ENCODE data around the gene ADRA1B.

The ADRA1B gene

GRCh38 chr5:159902444-159903121 lies 13.7 kb upstream of the ADRA1B start:
- DNase-seq: no peak

DNA sequence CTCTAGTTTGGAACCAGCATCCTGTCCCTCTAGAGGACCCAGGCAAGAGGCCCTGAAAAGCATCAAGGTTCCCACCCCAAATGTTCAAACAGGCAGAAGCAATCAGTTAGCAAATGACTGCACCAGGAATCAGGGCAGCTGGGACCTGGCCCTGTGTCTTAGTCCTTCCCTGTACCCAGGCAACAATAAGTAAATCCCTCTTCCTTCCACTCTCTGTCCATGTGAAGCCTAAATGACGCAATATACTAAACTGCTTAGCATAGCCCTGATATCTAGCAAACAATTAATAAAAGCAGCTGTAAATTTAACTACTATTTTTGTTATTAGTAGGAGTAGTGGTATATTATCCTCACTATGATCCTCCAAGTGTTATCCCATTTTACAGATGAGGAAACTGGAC lies 13.2 kb upstream of the ADRA1B start:
- DNase-seq: no peak

DNA sequence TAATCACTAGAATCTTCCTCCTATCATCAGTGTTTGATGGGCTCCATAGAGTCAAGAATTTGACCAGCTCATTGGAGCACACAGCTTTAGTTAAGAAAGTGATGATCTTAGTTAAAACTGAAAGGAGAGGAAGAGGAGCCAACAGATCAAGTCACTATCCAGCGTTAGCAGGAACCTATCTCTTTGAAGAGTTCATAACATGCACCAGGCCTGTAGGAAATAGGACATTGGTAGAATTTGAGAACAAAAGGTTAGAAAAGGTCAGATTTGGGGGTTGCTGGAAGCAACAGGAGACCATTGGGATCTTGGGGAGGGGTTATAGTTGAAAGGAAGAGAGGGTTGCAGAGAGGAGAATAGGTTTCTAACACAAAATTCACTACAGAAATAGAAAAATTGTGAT lies 11.4 kb upstream of the ADRA1B start:
- DNase-seq: no peak

GRCh38 chr5:159905496-159905895 lies 10.8 kb upstream of the ADRA1B start:
- DNase-seq: no peak

DNA sequence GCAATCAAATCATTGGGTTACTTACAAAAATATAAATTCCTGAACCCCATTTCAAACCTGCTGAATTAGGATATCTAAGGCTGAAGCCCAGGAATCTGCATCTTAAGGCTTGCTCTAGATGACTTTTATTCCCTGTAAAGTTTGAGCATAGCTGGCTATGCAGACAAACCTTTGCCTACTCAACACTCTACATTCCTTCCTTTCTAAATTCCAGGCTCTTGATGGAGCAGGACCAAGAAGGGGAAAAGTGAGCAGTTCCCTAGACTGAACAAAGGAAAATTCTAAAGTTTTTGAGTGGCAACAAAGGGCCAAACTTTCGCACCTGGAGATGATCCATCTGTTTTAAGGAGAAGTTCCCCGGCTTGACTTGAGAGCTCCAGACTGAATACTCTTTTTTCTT lies 9.8 kb upstream of the ADRA1B start:
- no peak for DNase-seq

DNA sequence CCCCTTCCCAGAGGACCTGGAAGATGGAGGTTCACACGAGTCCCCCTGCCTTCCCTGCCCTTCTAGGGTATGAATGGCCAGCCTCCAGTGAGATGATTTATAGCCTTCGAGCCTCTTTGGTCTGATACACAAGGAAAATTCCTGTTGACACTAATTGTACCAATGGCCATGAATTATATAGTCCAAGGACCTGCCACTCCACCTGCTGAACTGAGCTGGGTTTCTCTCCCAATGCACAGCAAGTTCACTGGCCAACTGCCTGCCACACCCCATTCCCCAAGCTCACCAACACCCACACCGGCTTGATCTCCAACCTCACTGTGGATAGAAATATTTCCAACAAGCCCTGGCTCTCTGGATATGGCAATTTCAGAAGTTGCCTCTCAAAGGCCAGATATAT lies 9.3 kb upstream of the ADRA1B start:
- DNase-seq: no peak

DNA sequence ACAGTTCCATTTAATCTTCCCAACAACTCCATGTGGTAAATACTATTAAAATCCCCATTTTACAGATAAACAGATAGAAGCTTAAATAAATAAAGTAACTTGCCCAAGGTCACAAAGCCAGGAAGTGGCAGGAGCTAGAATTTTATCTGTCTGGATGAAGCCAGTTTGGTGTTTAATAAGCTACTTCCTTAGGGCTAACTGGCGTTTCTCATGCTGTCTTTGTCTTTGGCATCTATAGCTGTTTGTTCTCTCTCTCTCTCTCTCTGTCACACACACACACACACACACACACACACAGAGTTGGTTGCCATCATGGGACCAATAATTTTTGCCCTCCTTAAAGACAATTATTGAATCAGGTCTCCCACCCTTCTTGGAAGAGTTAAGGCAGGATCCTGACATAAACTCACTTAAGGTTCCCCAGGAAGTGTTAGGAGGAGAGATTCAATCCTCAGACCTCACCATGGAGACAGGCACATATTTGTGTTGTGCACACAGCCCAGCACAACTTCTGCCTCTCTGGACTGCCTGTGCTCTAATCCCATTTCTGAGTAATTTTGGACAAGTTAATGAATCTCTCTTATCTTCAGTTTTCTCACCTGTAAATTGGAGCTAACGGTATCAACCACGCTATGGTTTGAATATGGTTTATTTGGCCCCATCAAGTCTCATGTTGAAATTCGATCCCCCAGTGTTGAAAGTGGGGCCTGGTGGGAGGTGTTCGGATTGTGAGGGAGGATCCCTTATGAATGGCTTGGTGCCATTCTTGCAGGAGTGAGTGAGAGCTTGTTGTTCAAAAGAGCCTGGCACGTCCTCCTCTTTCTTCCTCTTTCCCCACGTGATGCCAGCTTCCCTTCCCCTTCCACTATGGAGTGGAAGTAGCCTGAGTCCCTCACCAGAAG lies 8.3 kb upstream of the ADRA1B start:
- no peak for DNase-seq

- DNase-seq: no peak
Observed at GRCh38 chr5:159908591-159908940, 7.7 kb upstream of the ADRA1B start.

DNA sequence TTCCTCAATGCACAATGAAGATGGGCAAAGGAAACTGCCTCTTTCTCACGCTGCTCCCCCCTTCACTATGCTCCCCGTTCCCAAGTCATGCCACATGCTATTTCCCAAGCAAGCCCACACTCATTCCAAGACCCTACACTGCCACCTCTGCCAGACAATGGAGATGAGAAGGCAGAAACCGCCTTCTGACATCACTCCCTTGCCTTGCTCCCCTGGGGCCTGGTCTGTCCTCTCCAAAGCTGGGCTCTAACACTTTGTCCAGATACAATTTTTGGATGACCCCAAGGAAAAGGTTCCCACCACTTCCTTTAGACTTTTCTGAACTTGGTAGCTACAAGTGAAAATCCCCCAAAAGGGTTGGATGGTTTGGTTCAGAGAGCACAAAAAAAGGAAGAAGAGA lies 7.2 kb upstream of the ADRA1B start:
- no peak for DNase-seq

DNA sequence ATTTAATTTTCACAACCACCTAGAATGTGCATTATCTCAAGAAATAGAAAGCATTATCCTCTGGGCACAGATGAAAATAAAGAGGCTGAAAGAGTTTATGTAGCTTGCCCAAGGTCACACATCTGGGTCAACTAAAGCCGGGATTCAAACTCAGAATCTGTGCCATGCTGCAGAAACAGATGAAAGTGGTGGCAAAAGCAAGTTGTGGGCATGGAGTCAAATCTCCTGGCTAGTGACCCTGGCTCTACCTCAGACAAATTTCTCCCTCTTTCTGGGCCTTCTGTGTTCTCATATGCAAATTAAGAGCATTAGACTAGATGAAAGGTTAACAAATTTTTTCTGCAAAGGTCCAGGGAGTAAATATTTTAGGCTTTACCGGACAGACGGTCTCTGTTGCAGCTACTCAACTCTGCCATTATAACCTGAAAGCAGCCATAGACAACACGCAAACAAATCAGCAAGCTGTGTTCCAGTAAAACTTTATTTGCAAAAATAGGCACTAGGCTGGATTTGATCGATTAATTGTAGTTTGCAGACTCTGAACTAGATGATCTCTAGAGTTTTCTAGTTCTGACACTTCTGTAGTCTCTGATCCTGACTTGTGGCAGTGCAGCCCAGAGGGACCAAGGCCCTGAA lies 6.0 kb upstream of the ADRA1B start:
- no peak for DNase-seq

DNA sequence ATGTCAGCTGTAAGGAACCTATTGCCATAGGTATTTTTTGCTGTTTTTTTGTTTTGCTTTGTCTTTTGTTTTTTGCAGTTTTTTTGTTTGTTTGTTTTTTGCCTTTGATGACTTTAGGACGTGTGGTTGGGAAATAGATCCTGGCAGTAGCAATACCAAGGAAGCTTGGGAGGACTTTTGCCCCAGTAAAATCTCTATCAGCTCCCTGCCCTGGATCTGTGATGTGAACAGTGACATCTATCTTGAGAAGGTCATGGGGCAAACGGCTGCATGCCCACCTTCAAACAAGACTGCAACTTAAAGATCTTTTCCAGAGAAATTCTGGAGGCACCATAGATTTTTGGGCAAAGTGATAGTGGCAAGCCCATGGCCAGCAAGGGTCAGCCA lies 5.4 kb upstream of the ADRA1B start:
- DNase-seq: no peak

DNA sequence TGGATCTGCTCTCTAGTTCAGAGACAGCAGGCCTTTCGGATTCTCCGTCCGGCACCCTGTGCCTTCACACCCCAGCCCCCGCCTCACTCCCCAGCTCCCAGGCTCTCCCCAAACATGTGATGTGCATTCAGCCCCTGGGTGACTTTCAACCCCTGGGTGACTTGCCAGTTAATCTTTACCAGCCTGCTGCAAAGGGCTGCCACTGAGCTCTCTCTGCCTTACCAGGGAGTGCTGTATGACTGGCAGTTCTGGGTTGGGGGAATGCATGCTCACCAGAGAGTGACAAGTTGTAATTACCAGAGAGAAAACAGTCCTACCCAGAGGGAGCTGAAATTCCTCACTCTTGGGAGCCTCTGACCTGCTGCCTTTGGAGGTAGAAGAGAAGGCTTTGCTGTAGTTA lies 4.9 kb upstream of the ADRA1B start:
- no peak for DNase-seq

DNA sequence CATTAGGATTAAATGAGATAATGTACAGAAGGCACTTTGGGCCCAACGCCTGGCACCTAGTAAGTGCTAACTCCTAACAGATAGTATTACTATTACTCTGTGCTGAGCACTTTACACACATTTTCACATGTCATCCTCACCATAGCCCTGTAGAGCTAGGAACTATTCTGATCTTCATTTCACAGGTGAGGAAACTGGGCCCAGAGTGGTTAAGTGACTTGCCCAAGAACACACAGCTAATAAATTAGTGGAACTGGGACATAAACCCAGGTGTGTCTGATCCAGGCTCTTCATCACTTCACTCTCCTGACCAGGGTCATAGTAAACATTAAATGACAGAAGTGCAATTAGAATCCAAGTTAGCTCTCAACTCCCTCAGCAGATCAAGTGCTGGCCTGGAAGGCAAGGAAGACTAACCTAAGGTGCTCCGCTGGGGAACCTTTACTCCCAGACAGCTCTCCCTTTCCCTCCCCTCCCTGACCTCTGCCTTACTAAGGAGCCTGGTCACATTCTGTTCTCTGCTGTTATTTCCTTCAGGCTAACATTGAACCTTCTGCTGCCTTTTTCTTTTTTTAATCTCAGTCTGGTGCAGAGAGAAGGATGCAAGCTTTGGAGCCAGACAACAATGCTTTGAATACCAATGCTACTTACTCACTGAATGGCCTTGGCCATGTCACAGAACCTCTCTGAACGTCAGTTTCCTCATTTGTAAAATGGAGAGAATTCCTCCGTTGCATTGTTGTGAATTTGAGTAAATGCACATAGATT lies 4.1 kb upstream of the ADRA1B start:
- no peak for DNase-seq

DNA sequence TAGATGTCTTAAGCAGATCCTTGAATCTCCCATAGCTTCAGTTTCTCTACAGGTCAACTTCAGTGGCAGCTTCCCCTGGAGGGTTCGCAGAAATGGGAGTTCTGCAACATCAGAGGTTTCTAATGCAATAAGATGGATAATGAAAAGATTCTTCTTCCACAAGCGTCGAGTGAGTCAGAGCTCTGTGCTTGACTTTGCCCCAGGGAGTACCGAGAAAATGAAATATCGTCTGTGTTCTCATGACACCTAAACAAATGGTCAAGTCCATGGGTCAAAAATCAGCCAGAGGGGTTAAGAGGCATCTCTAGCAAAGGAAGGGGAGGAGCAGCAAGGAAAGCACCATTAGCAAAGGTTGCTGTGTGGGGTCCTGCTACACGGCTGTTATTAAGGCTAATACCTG lies 3.2 kb upstream of the ADRA1B start:
- DNase-seq: no peak

- no peak for DNase-seq
Observed at GRCh38 chr5:159913501-159913900, 2.8 kb upstream of the ADRA1B start.

- DNase-seq: no peak
Observed at GRCh38 chr5:159916841-159917761, 819 bp downstream of the ADRA1B start.

DNA sequence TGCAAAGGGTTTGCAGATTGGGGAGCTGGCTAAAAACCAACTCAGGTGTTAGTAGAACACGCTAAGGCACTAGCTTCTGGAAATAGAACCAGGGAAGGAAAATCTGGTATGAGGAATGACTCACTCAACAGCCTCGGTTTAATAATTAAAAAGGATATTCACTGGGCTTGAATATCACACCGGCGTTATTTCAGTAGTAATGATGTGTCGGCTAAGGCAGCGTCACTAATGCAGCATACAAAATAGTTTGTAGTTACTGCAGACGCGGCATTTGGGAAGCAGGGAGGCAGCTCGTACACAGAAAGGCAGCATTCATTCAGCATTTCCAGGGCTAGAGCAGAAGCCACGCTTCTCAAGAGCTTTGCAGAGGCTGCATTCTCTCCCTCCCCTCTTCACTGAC lies 1.7 kb downstream of the ADRA1B start:
- DNase-seq: no peak

GRCh38 chr5:159921721-159922120 lies 5.4 kb downstream of the ADRA1B start:
- DNase-seq: no peak

DNA sequence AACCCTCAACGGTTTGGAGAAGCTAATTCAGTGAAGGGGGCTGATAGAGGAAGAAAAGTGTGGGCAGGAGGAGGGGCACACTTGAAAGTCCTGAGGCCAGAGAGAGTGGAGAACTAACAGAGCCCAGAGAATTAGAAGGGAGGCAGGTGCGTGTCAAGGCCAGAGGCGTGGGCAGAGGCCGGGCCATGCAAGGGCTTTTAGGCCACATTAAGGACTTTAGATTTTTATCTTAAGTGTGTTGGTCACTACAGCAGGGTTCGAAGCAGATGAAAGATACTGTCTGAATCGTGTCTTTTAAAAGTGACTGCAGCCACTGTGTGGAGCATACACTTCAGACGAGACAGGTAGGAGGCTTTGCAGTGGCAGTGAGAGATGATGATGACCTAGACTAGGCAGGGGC lies 6.7 kb downstream of the ADRA1B start:
- DNase-seq: no peak

GRCh38 chr5:159928122-159928909 lies 12.0 kb downstream of the ADRA1B start:
- no peak for DNase-seq

GRCh38 chr5:159929176-159929575 lies 12.9 kb downstream of the ADRA1B start:
- DNase-seq: no peak
